Measurements from ENCODE around the gene CIZ1.

The CIZ1 gene

GRCh38 chr9:128206916-128207910 lies 15.8 kb upstream of the CIZ1 start:
- in situ Hi-C loops (cut with HindIII; ENCODE audit: low sequenced_read_pairs) = no loop called here
- no peak overlapping the region for H3K4me3 ChIP-seq (ENCODE audit: low read depth, low read length)
- DNase-seq (ENCODE audit: low read depth) = no peak
- TF ChIP-seq CTCF (IDR thresholded peaks at IDR 0.05; ENCODE audit: low read depth, low read length, missing control alignments) = no peak

GRCh38 chr9:128206484-128206883 lies 15.1 kb upstream of the CIZ1 start:
- no peak for DNase-seq (ENCODE audit: low read depth)
- H3K4me3 ChIP-seq (ENCODE audit: low read depth, low read length) = no peak overlapping the region
- TF ChIP-seq CTCF (IDR thresholded peaks at IDR 0.05; ENCODE audit: low read depth, low read length, missing control alignments) = no peak
- in situ Hi-C loops (cut with HindIII; ENCODE audit: low sequenced_read_pairs) = no loop called here

GRCh38 chr9:128205296-128205944 lies 14.0 kb upstream of the CIZ1 start:
- no peak for DNase-seq (ENCODE audit: low read depth)
- no peak overlapping the region for H3K4me3 ChIP-seq (ENCODE audit: low read depth, low read length)
- no peak for TF ChIP-seq CTCF (IDR thresholded peaks at IDR 0.05; ENCODE audit: low read depth, low read length, missing control alignments)
- in situ Hi-C loops (cut with HindIII; ENCODE audit: low sequenced_read_pairs) = no loop called here

GRCh38 chr9:128204858-128205257 lies 13.5 kb upstream of the CIZ1 start:
- DNase-seq (ENCODE audit: low read depth) = no peak
- no peak for TF ChIP-seq CTCF (IDR thresholded peaks at IDR 0.05; ENCODE audit: low read depth, low read length, missing control alignments)
- in situ Hi-C loops (cut with HindIII; ENCODE audit: low sequenced_read_pairs) = no loop called here
- no peak overlapping the region for H3K4me3 ChIP-seq (ENCODE audit: low read depth, low read length)

- in situ Hi-C loops (cut with HindIII; ENCODE audit: low sequenced_read_pairs) = no loop called here
- H3K4me3 ChIP-seq (ENCODE audit: low read depth, low read length) = peak overlapping the region; percentile 62
- TF ChIP-seq CTCF (IDR thresholded peaks at IDR 0.05; ENCODE audit: low read depth, low read length, missing control alignments) = no peak
- DNase-seq (ENCODE audit: low read depth) = no peak
Observed at GRCh38 chr9:128203707-128204551, 12.6 kb upstream of the CIZ1 start.
